PC-3 (cell line): ENCODE results near the gene DDAH2.

ENCODE experiments used
- EZH2 ChIP-seq: fragments of 300-600 bp; sonication (generic); IDR thresholded peaks from one replicate; pipeline ENCODE4 v1.6.1; 2017; ENCODE audit warnings: antibody characterized with exemption, mild to moderate bottlenecking, low read length; ENCODE audit not compliant: unreplicated experiment
- TF ChIP-seq, protein P1 (sequence below): fragments of 300-600 bp; sonication (generic); conservative IDR thresholded peaks from 2 replicates; pipeline ENCODE4 v1.5.1; 2017; ENCODE audit warnings: antibody characterized with exemption, low read depth, mild to moderate bottlenecking, low read length

DNA sequence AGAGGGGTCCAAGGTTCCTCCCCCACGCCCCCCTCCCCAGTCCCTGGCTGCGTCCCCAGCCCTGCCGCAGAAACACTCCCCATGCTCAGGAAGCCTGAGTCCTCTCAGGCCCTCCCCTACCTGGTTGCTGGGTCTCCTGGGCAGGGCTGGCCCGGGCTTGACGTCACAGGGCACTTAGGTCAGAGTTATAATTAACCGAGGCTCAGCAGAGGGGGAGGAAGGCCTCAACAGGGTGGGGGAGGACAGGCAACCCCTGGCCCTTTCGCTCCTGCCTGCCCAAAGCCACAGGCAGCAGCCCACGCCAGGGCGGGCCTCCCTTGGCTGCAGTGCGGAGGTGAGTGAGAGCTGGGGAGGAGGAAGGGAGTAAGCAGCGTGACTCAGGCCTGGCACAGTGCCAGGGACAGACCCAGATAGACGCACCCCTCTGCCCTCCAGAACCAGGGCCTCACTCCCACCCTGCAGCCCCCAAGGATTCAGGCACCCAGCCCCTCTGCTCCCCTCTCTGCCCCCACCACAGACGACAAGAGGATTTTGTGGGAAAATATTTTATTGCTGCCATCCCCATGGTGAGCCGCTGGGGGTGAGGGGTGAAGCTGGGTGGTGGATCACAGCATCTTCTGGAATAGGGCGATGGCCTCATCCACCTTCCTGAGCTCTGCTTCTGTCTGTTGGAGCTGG, 48.0 kb upstream of the DDAH2 start, which contains the start of gene VWA7:
- TF ChIP-seq, protein P1, sequence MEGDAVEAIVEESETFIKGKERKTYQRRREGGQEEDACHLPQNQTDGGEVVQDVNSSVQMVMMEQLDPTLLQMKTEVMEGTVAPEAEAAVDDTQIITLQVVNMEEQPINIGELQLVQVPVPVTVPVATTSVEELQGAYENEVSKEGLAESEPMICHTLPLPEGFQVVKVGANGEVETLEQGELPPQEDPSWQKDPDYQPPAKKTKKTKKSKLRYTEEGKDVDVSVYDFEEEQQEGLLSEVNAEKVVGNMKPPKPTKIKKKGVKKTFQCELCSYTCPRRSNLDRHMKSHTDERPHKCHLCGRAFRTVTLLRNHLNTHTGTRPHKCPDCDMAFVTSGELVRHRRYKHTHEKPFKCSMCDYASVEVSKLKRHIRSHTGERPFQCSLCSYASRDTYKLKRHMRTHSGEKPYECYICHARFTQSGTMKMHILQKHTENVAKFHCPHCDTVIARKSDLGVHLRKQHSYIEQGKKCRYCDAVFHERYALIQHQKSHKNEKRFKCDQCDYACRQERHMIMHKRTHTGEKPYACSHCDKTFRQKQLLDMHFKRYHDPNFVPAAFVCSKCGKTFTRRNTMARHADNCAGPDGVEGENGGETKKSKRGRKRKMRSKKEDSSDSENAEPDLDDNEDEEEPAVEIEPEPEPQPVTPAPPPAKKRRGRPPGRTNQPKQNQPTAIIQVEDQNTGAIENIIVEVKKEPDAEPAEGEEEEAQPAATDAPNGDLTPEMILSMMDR, result no peak
- no peak for TF ChIP-seq EZH2
